ENCODE measurements around the gene GPR35. TPM values are rescaled to one million over a fixed set of nuclear protein-coding genes. Genes with fewer than 3 reads are reported as not detected.

The GPR35 gene
- total RNA-seq, 1 experiment from 2014 or later: 2.7 TPM

GRCh38 chr2:240631548-240632305, 6.4 kb downstream of the GPR35 start:
- H3K27ac ChIP-seq (ENCODE audit: low read depth, low read length, poor library complexity, severe bottlenecking): no peak overlapping the region
- CTCF ChIA-PET: no interaction called here
- BruUV-seq (replicated peaks): no TSS peak

GRCh38 chr2:240632306-240632721, 7.0 kb downstream of the GPR35 start:
- no peaks in the 10 kb centered on the region for H3K27me3 ChIP-seq (replicated peaks; ENCODE audit: insufficient read depth, low read depth, low read length, poor library complexity)
- H3K27ac ChIP-seq (ENCODE audit: low read depth, low read length, poor library complexity, severe bottlenecking): no peak overlapping the region
- no peak for DNase-seq (ENCODE audit: low spot score)
- no peaks in the 10 kb centered on the region for H3K4me1 ChIP-seq (ENCODE audit: insufficient read depth, low read length, poor library complexity, severe bottlenecking)
- intact Hi-C loops (cut with micrococcal nuclease; ENCODE audit: unreplicated experiment): no loop called here
- no peaks in the 10 kb centered on the region for H3K9me3 ChIP-seq (ENCODE audit: low read depth, low read length, poor library complexity, severe bottlenecking)
- TF ChIP-seq EZH2 (IDR thresholded peaks at IDR 0.05; ENCODE audit: borderline replicate concordance, low read depth, low read length, poor library complexity, severe bottlenecking) (no peak), CTCF (conservative IDR thresholded peaks at IDR 0.05; ENCODE audit: low read depth, low read length) (no peak)
- CTCF ChIA-PET: no interaction called here
- no peaks in the 10 kb centered on the region for H3K36me3 ChIP-seq (ENCODE audit: insufficient read depth, low read length, poor library complexity, severe bottlenecking)
- POLR2A ChIA-PET (ENCODE audit: low non-redundant PET): no interaction called here
- no peak overlapping the region for H3K4me3 ChIP-seq (ENCODE audit: low read depth, low read length, poor library complexity, severe bottlenecking)
- no TSS peak for BruUV-seq (replicated peaks)

More at GRCh38 chr2:240631548-240632305, 6.4 kb downstream of the GPR35 start:
- Histone ChIP-seq H3K9me3 (ENCODE audit: low read depth, low read length, poor library complexity, severe bottlenecking) (no peaks in the 10 kb centered on the region), H3K4me1 (ENCODE audit: insufficient read depth, low read length, poor library complexity, severe bottlenecking) (no peaks in the 10 kb centered on the region), H3K36me3 (ENCODE audit: insufficient read depth, low read length, poor library complexity, severe bottlenecking) (no peaks in the 10 kb centered on the region), H3K27me3 (replicated peaks; ENCODE audit: insufficient read depth, low read depth, low read length, poor library complexity) (no peaks in the 10 kb centered on the region), H3K4me3 (ENCODE audit: low read depth, low read length, poor library complexity, severe bottlenecking) (no peak overlapping the region)
- intact Hi-C loops (cut with micrococcal nuclease; ENCODE audit: unreplicated experiment): no loop called here
- TF ChIP-seq CTCF (conservative IDR thresholded peaks at IDR 0.05; ENCODE audit: low read depth, low read length) (no peak), EZH2 (IDR thresholded peaks at IDR 0.05; ENCODE audit: borderline replicate concordance, low read depth, low read length, poor library complexity, severe bottlenecking) (no peak)
- POLR2A ChIA-PET (ENCODE audit: low non-redundant PET): no interaction called here
- DNase-seq (ENCODE audit: low spot score): no peak

- H3K27ac ChIP-seq (ENCODE audit: low read depth, low read length, poor library complexity, severe bottlenecking): no peak overlapping the region
- no peak overlapping the region for H3K4me3 ChIP-seq (ENCODE audit: low read depth, low read length, poor library complexity, severe bottlenecking)
- TF ChIP-seq CTCF (conservative IDR thresholded peaks at IDR 0.05; ENCODE audit: low read depth, low read length) (no peak), EZH2 (IDR thresholded peaks at IDR 0.05; ENCODE audit: borderline replicate concordance, low read depth, low read length, poor library complexity, severe bottlenecking) (no peak)
- no peaks in the 10 kb centered on the region for H3K36me3 ChIP-seq (ENCODE audit: insufficient read depth, low read length, poor library complexity, severe bottlenecking)
- ChIA-PET POLR2A (ENCODE audit: low non-redundant PET) (interaction anchor here (0.7 kb wide), 1 partner anchor 339 kb away, joined by 3 read pairs; no protein-coding TSS in a partner anchor), CTCF (no interaction called here)
- no peaks in the 10 kb centered on the region for H3K9me3 ChIP-seq (ENCODE audit: low read depth, low read length, poor library complexity, severe bottlenecking)
- intact Hi-C loops (cut with micrococcal nuclease; ENCODE audit: unreplicated experiment): no loop called here
- DNase-seq (ENCODE audit: low spot score): no peak
- H3K27me3 ChIP-seq (replicated peaks; ENCODE audit: insufficient read depth, low read depth, low read length, poor library complexity): peaks cover 9% of the 10 kb centered on the region
- H3K4me1 ChIP-seq (ENCODE audit: insufficient read depth, low read length, poor library complexity, severe bottlenecking): no peaks in the 10 kb centered on the region
- no TSS peak for BruUV-seq (replicated peaks)
Measured at GRCh38 chr2:240635121-240635997, 10.1 kb downstream of the GPR35 start.
